Measurements from ENCODE around the gene GALNT2. TPM values are rescaled to one million over a fixed set of nuclear protein-coding genes. Genes with fewer than 3 reads are reported as not detected.

GALNT2 gene
- total RNA-seq, 1 donor, result 69.5 TPM

- no peak overlapping the region for H3K4me3 ChIP-seq (ENCODE audit: low read depth, low read length)
- no peak for DNase-seq (ENCODE audit: low read depth)
- no peak for TF ChIP-seq CTCF (IDR thresholded peaks at IDR 0.05; ENCODE audit: insufficient read depth, low read depth, low read length)
Measured at GRCh38 chr1:230094746-230095145, 27.7 kb downstream of the GALNT2 start.

GRCh38 chr1:230095938-230096337, 28.9 kb downstream of the GALNT2 start:
- no peak overlapping the region for H3K4me3 ChIP-seq (ENCODE audit: low read depth, low read length)
- no peak for TF ChIP-seq CTCF (IDR thresholded peaks at IDR 0.05; ENCODE audit: insufficient read depth, low read depth, low read length)
- DNase-seq (ENCODE audit: low read depth), result no peak

GRCh38 chr1:230097370-230097769, 30.3 kb downstream of the GALNT2 start:
- DNase-seq (ENCODE audit: low read depth), result no peak
- TF ChIP-seq CTCF (IDR thresholded peaks at IDR 0.05; ENCODE audit: insufficient read depth, low read depth, low read length), result no peak
- no peak overlapping the region for H3K4me3 ChIP-seq (ENCODE audit: low read depth, low read length)

GRCh38 chr1:230098723-230099122, 31.7 kb downstream of the GALNT2 start:
- no peak for TF ChIP-seq CTCF (IDR thresholded peaks at IDR 0.05; ENCODE audit: insufficient read depth, low read depth, low read length)
- DNase-seq (ENCODE audit: low read depth), result no peak
- H3K4me3 ChIP-seq (ENCODE audit: low read depth, low read length), result no peak overlapping the region

- TF ChIP-seq CTCF (IDR thresholded peaks at IDR 0.05; ENCODE audit: insufficient read depth, low read depth, low read length), result no peak
- DNase-seq (ENCODE audit: low read depth), result no peak
- H3K4me3 ChIP-seq (ENCODE audit: low read depth, low read length), result no peak overlapping the region
Measured at GRCh38 chr1:230099465-230099864, 32.4 kb downstream of the GALNT2 start.

GRCh38 chr1:230100932-230101331, 33.9 kb downstream of the GALNT2 start:
- H3K4me3 ChIP-seq (ENCODE audit: low read depth, low read length), result no peak overlapping the region
- no peak for DNase-seq (ENCODE audit: low read depth)
- no peak for TF ChIP-seq CTCF (IDR thresholded peaks at IDR 0.05; ENCODE audit: insufficient read depth, low read depth, low read length)

- DNase-seq (ENCODE audit: low read depth), result no peak
- H3K4me3 ChIP-seq (ENCODE audit: low read depth, low read length), result no peak overlapping the region
- no peak for TF ChIP-seq CTCF (IDR thresholded peaks at IDR 0.05; ENCODE audit: insufficient read depth, low read depth, low read length)
Measured at GRCh38 chr1:230101556-230101955, 34.5 kb downstream of the GALNT2 start.
